Activated naive CD8-positive, alpha-beta T cell treated with anti-CD3 and anti-CD28 coated beads for 36 hours (primary cell): Measurements from ENCODE around the gene MEI4. TPM values are rescaled to one million over a fixed set of nuclear protein-coding genes. Genes with fewer than 3 reads are reported as not detected.
"Not testable (repeated sequence)": the region's sequence is repeated elsewhere in the genome, so short reads cannot be mapped to it uniquely, and the experiment has no call there.

Source experiments
- DNase-seq: peaks from one replicate; pipeline ENCODE4 v3.0.0; 2021
- H3K27ac Mint-ChIP-seq: one replicate; pipeline ENCODE4 v1.8.0; 2022; ENCODE audit warnings: mild to moderate bottlenecking, moderate library complexity, mixed read lengths
- H3K27me3 Mint-ChIP-seq: one replicate; pipeline ENCODE4 v1.8.0; 2022; ENCODE audit warnings: mild to moderate bottlenecking, mixed read lengths
- H3K36me3 Mint-ChIP-seq: one replicate; pipeline ENCODE4 v1.8.0; 2021; ENCODE audit warnings: mild to moderate bottlenecking, mixed read lengths
- H3K4me1 Mint-ChIP-seq: one replicate; pipeline ENCODE4 v1.8.0; 2021; ENCODE audit warnings: mixed read lengths
- H3K4me3 Mint-ChIP-seq: one replicate; pipeline ENCODE4 v1.8.0; 2022; ENCODE audit warnings: mild to moderate bottlenecking, moderate library complexity, mixed read lengths
- H3K9me3 Mint-ChIP-seq: one replicate; pipeline ENCODE4 v1.8.0; 2022; ENCODE audit warnings: mixed read lengths
- total RNA-seq, 2 experiments: library from RNA; stranded (reverse); gene quantifications; one replicate each; pipeline ENCODE4 v1.2.3, GENCODE V29; 2021

Gene MEI4
- total RNA-seq, 2 experiments from 2014 or later = 0.04 TPM; not detected in 1

- Mint-ChIP-seq H3K27me3 (no peaks in the 10 kb centered on the region), H3K36me3 (no peaks in the 10 kb centered on the region), H3K4me1 (no peaks in the 10 kb centered on the region), H3K9me3 (peaks cover 3% of the 10 kb centered on the region), H3K4me3 (no peak overlapping the region), H3K27ac (no peak overlapping the region)
- DNase-seq = no peak
These were observed 164.0 kb downstream of the MEI4 start for GRCh38 chr6:77816766-77817270.

GRCh38 chr6:77822265-77822664 lies 169.4 kb downstream of the MEI4 start:
- no peaks in the 10 kb centered on the region for H3K36me3 Mint-ChIP-seq
- no peaks in the 10 kb centered on the region for H3K4me1 Mint-ChIP-seq
- no peak overlapping the region for H3K4me3 Mint-ChIP-seq
- no peaks in the 10 kb centered on the region for H3K27me3 Mint-ChIP-seq
- H3K27ac Mint-ChIP-seq = no peak overlapping the region
- no peak for DNase-seq
- peaks cover 3% of the 10 kb centered on the region for H3K9me3 Mint-ChIP-seq

GRCh38 chr6:77825204-77825603 lies 172.4 kb downstream of the MEI4 start:
- Mint-ChIP-seq H3K27me3 (no peaks in the 10 kb centered on the region), H3K27ac (no peak overlapping the region), H3K9me3 (peaks cover 3% of the 10 kb centered on the region), H3K36me3 (no peaks in the 10 kb centered on the region), H3K4me1 (no peaks in the 10 kb centered on the region), H3K4me3 (no peak overlapping the region)
- no peak for DNase-seq

GRCh38 chr6:77829736-77830135 lies 176.9 kb downstream of the MEI4 start:
- no peaks in the 10 kb centered on the region for H3K36me3 Mint-ChIP-seq
- H3K27me3 Mint-ChIP-seq = no peaks in the 10 kb centered on the region
- no peaks in the 10 kb centered on the region for H3K9me3 Mint-ChIP-seq
- no peak for DNase-seq
- H3K4me3 Mint-ChIP-seq = no peak overlapping the region
- no peak overlapping the region for H3K27ac Mint-ChIP-seq
- H3K4me1 Mint-ChIP-seq = no peaks in the 10 kb centered on the region

GRCh38 chr6:77833749-77834148 lies 180.9 kb downstream of the MEI4 start:
- not testable (repeated sequence) for DNase-seq, H3K4me1 Mint-ChIP-seq, H3K27me3 Mint-ChIP-seq, H3K9me3 Mint-ChIP-seq, H3K27ac Mint-ChIP-seq, H3K4me3 Mint-ChIP-seq, H3K36me3 Mint-ChIP-seq

- H3K27ac Mint-ChIP-seq = no peak overlapping the region
- no peaks in the 10 kb centered on the region for H3K4me1 Mint-ChIP-seq
These were observed 181.8 kb downstream of the MEI4 start for GRCh38 chr6:77834591-77834996.

GRCh38 chr6:77837034-77837784 lies 184.4 kb downstream of the MEI4 start:
- DNase-seq = no peak
- Mint-ChIP-seq H3K36me3 (no peaks in the 10 kb centered on the region), H3K27ac (no peak overlapping the region), H3K9me3 (no peaks in the 10 kb centered on the region), H3K27me3 (no peaks in the 10 kb centered on the region), H3K4me3 (no peak overlapping the region), H3K4me1 (no peaks in the 10 kb centered on the region)

More at GRCh38 chr6:77834591-77834996, 181.8 kb downstream of the MEI4 start:
- H3K4me3 Mint-ChIP-seq = no peak overlapping the region
- no peaks in the 10 kb centered on the region for H3K36me3 Mint-ChIP-seq
- no peaks in the 10 kb centered on the region for H3K9me3 Mint-ChIP-seq
- no peaks in the 10 kb centered on the region for H3K27me3 Mint-ChIP-seq
- no peak for DNase-seq

- Mint-ChIP-seq H3K4me3 (no peak overlapping the region), H3K27me3 (no peaks in the 10 kb centered on the region), H3K27ac (no peak overlapping the region), H3K36me3 (no peaks in the 10 kb centered on the region), H3K4me1 (no peaks in the 10 kb centered on the region), H3K9me3 (no peaks in the 10 kb centered on the region)
- no peak for DNase-seq
These were observed 186.5 kb downstream of the MEI4 start for GRCh38 chr6:77839292-77839691.

GRCh38 chr6:77844822-77845221 lies 192.0 kb downstream of the MEI4 start:
- no peaks in the 10 kb centered on the region for H3K4me1 Mint-ChIP-seq
- H3K27me3 Mint-ChIP-seq = no peaks in the 10 kb centered on the region
- H3K9me3 Mint-ChIP-seq = peaks cover 3% of the 10 kb centered on the region
- H3K4me3 Mint-ChIP-seq = no peak overlapping the region
- no peaks in the 10 kb centered on the region for H3K36me3 Mint-ChIP-seq
- no peak overlapping the region for H3K27ac Mint-ChIP-seq
- no peak for DNase-seq

GRCh38 chr6:77853401-77853800 lies 200.6 kb downstream of the MEI4 start:
- Mint-ChIP-seq H3K27ac (no peak overlapping the region), H3K4me3 (no peak overlapping the region), H3K4me1 (no peaks in the 10 kb centered on the region), H3K36me3 (no peaks in the 10 kb centered on the region), H3K27me3 (no peaks in the 10 kb centered on the region), H3K9me3 (peaks cover 5% of the 10 kb centered on the region)
- DNase-seq = no peak

GRCh38 chr6:77856391-77856790 lies 203.6 kb downstream of the MEI4 start:
- Mint-ChIP-seq H3K36me3 (no peaks in the 10 kb centered on the region), H3K9me3 (peaks cover 1% of the 10 kb centered on the region), H3K4me3 (no peak overlapping the region), H3K27ac (no peak overlapping the region), H3K4me1 (no peaks in the 10 kb centered on the region), H3K27me3 (no peaks in the 10 kb centered on the region)
- DNase-seq = no peak

- H3K36me3 Mint-ChIP-seq = no peaks in the 10 kb centered on the region
- H3K4me3 Mint-ChIP-seq = no peak overlapping the region
- H3K9me3 Mint-ChIP-seq = no peaks in the 10 kb centered on the region
- H3K4me1 Mint-ChIP-seq = no peaks in the 10 kb centered on the region
- H3K27me3 Mint-ChIP-seq = no peaks in the 10 kb centered on the region
- DNase-seq = no peak
- H3K27ac Mint-ChIP-seq = no peak overlapping the region
These were observed 204.6 kb downstream of the MEI4 start for GRCh38 chr6:77857421-77857820.

- Mint-ChIP-seq H3K27me3 (no peaks in the 10 kb centered on the region), H3K4me3 (no peak overlapping the region), H3K36me3 (no peaks in the 10 kb centered on the region), H3K4me1 (no peaks in the 10 kb centered on the region), H3K9me3 (no peaks in the 10 kb centered on the region), H3K27ac (no peak overlapping the region)
- no peak for DNase-seq
These were observed 223.5 kb downstream of the MEI4 start for GRCh38 chr6:77876300-77876699.

- no peaks in the 10 kb centered on the region for H3K27me3 Mint-ChIP-seq
- H3K4me3 Mint-ChIP-seq = no peak overlapping the region
- no peak overlapping the region for H3K27ac Mint-ChIP-seq
- H3K9me3 Mint-ChIP-seq = no peaks in the 10 kb centered on the region
- H3K4me1 Mint-ChIP-seq = no peaks in the 10 kb centered on the region
- no peaks in the 10 kb centered on the region for H3K36me3 Mint-ChIP-seq
- DNase-seq = no peak
These were observed 226.7 kb downstream of the MEI4 start for GRCh38 chr6:77879527-77879926.

GRCh38 chr6:77880501-77880900 lies 227.7 kb downstream of the MEI4 start:
- no peak overlapping the region for H3K4me3 Mint-ChIP-seq
- DNase-seq = no peak

GRCh38 chr6:77883851-77884250 lies 231.0 kb downstream of the MEI4 start:
- H3K27me3 Mint-ChIP-seq = no peaks in the 10 kb centered on the region
- no peaks in the 10 kb centered on the region for H3K4me1 Mint-ChIP-seq
- no peaks in the 10 kb centered on the region for H3K36me3 Mint-ChIP-seq
- DNase-seq = no peak
- peaks cover 6% of the 10 kb centered on the region for H3K9me3 Mint-ChIP-seq
- H3K27ac Mint-ChIP-seq = no peak overlapping the region
- no peak overlapping the region for H3K4me3 Mint-ChIP-seq

More at GRCh38 chr6:77880501-77880900, 227.7 kb downstream of the MEI4 start:
- no peaks in the 10 kb centered on the region for H3K36me3 Mint-ChIP-seq
- no peaks in the 10 kb centered on the region for H3K4me1 Mint-ChIP-seq
- H3K27me3 Mint-ChIP-seq = no peaks in the 10 kb centered on the region
- H3K27ac Mint-ChIP-seq = no peak overlapping the region
- H3K9me3 Mint-ChIP-seq = peaks cover 2% of the 10 kb centered on the region
